Breast epithelium (tissue), 4 donors: ENCODE measurements around the gene PFKL. TPM values are rescaled to one million over a fixed set of nuclear protein-coding genes. Genes with fewer than 3 reads are reported as not detected.

Experiments
- DNase-seq, 2 donors: peaks; one replicate each; pipeline ENCODE4 v3.0.0-alpha.2; 2019; ENCODE audit warnings: low spot score in 2 of 2
- H3K27ac ChIP-seq, 2 donors: fragments of 200-600 bp; sonication (generic) in 1 of 2; one replicate each; pipeline ENCODE4 v1.5.1; 2016 to 2019; ENCODE audit warnings: mild to moderate bottlenecking in 1 of 2
- H3K27me3 ChIP-seq, 2 donors: fragments of 200-600 bp; sonication (generic) in 1 of 2; one replicate each; pipeline versions ENCODE4 v1.5.1 to v1.6.0; 2017 to 2019; ENCODE audit warnings: control low read depth in 1 of 2, mild to moderate bottlenecking in 1 of 2
- H3K36me3 ChIP-seq: fragments of 200-600 bp; one replicate; pipeline ENCODE4 v1.5.1; 2019
- H3K4me1 ChIP-seq, 2 donors: fragments of 200-600 bp; sonication (generic); one replicate each; pipeline ENCODE4 v1.5.1; 2016 to 2019; ENCODE audit warnings: control low read depth in 1 of 2
- H3K4me3 ChIP-seq, 3 donors: fragments of 200-600 bp; sonication (generic); 1 replicate in 2 of 3; 2 replicates in 1 of 3; pipeline ENCODE4 v1.5.1; 2016 to 2019; ENCODE audit warnings: mild to moderate bottlenecking in 3 of 3, moderate library complexity in 2 of 3
- H3K9me3 ChIP-seq, 2 donors: fragments of 200-600 bp; sonication (generic) in 1 of 2; one replicate each; pipeline ENCODE4 v1.5.1; 2016 to 2019; ENCODE audit warnings: control low read depth in 1 of 2
- CTCF ChIP-seq, 3 donors: fragments of 450-650 bp; IDR thresholded peaks; one replicate each; pipeline ENCODE4 v1.5.1; 2016 to 2017; ENCODE audit warnings: antibody characterized with exemption in 3 of 3, mild to moderate bottlenecking in 3 of 3, moderate library complexity in 3 of 3
- POLR2A ChIP-seq: fragments of 450-650 bp; IDR thresholded peaks from one replicate; pipeline ENCODE4 v1.6.1; 2016; ENCODE audit warnings: antibody characterized with exemption, mild to moderate bottlenecking, moderate library complexity
- POLR2AphosphoS5 ChIP-seq, 3 donors: sonication (generic); formaldehyde crosslinking; IDR thresholded peaks; one replicate each; pipeline ENCODE4 v1.6.1; 2017; ENCODE audit warnings: antibody characterized with exemption in 3 of 3
- intact Hi-C: fragments of 100-400 bp; cut with DNase I; formaldehyde crosslinking; loops from one replicate; pipeline ENCODE4 v1.15.1; 2023; ENCODE audit warnings: low total_unique reads
- total RNA-seq, 3 donors: library from RNA; depleted of rRNA; stranded (reverse); fragments of >200 nt; gene quantifications; one replicate each; pipeline ENCODE4 v1.1.0, GENCODE V29; 2016

The PFKL gene
- total RNA-seq, 3 donors from 2014 or later, result 80.9 to 101 (median 97.9) TPM

GRCh38 chr21:44329971-44330681 lies 30.3 kb downstream of the PFKL start:
- DNase-seq, result no peak
- no peak overlapping the region for H3K27ac ChIP-seq
- TF ChIP-seq POLR2AphosphoS5 (IDR thresholded peaks at IDR 0.05), result no peak
- no peak for TF ChIP-seq POLR2A
- no peak for TF ChIP-seq CTCF (IDR thresholded peaks at IDR 0.05)
- peaks cover under 1% of the 10 kb centered on the region for H3K36me3 ChIP-seq
- no peaks in the 10 kb centered on the region for H3K4me1 ChIP-seq
- H3K27me3 ChIP-seq, result no peaks in the 10 kb centered on the region
- intact Hi-C loops, result no loop called here
- no peaks in the 10 kb centered on the region for H3K9me3 ChIP-seq
- H3K4me3 ChIP-seq, result no peak overlapping the region

- no peak for DNase-seq
- Histone ChIP-seq H3K9me3 (no peaks in the 10 kb centered on the region), H3K4me1 (no peaks in the 10 kb centered on the region), H3K27me3 (no peaks in the 10 kb centered on the region), H3K4me3 (no peak overlapping the region), H3K36me3 (no peaks in the 10 kb centered on the region), H3K27ac (no peak overlapping the region)
- no peak for TF ChIP-seq POLR2AphosphoS5 (IDR thresholded peaks at IDR 0.05)
- TF ChIP-seq CTCF (IDR thresholded peaks at IDR 0.05), result no peak
- no peak for TF ChIP-seq POLR2A
- intact Hi-C loops, result no loop called here
Observed at GRCh38 chr21:44330698-44331097, 30.8 kb downstream of the PFKL start.

- DNase-seq, result no peak
- H3K36me3 ChIP-seq, result no peaks in the 10 kb centered on the region
- no peaks in the 10 kb centered on the region for H3K9me3 ChIP-seq
- no peak overlapping the region for H3K27ac ChIP-seq
- TF ChIP-seq POLR2AphosphoS5 (IDR thresholded peaks at IDR 0.05) (no peak), CTCF (IDR thresholded peaks at IDR 0.05) (no peak), POLR2A (no peak)
- H3K4me1 ChIP-seq, result no peaks in the 10 kb centered on the region
- no peak overlapping the region for H3K4me3 ChIP-seq
- intact Hi-C loops, result no loop called here
- no peaks in the 10 kb centered on the region for H3K27me3 ChIP-seq
Observed at GRCh38 chr21:44331209-44331608, 31.4 kb downstream of the PFKL start.

GRCh38 chr21:44331650-44332307 lies 31.9 kb downstream of the PFKL start:
- TF ChIP-seq POLR2A, result no peak
- TF ChIP-seq POLR2AphosphoS5 (IDR thresholded peaks at IDR 0.05), result no peak
- no peak for TF ChIP-seq CTCF (IDR thresholded peaks at IDR 0.05)
- no peaks in the 10 kb centered on the region for H3K27me3 ChIP-seq
- H3K4me1 ChIP-seq, result no peaks in the 10 kb centered on the region
- intact Hi-C loops, result no loop called here
- no peak overlapping the region for H3K27ac ChIP-seq
- H3K4me3 ChIP-seq, result no peak overlapping the region
- DNase-seq, result no peak
- no peaks in the 10 kb centered on the region for H3K36me3 ChIP-seq
- no peaks in the 10 kb centered on the region for H3K9me3 ChIP-seq

- Histone ChIP-seq H3K27ac (no peak overlapping the region), H3K27me3 (no peaks in the 10 kb centered on the region), H3K4me1 (no peaks in the 10 kb centered on the region), H3K4me3 (no peak overlapping the region), H3K36me3 (no peaks in the 10 kb centered on the region), H3K9me3 (no peaks in the 10 kb centered on the region)
- intact Hi-C loops, result no loop called here
- TF ChIP-seq CTCF (IDR thresholded peaks at IDR 0.05), result no peak
- no peak for TF ChIP-seq POLR2AphosphoS5 (IDR thresholded peaks at IDR 0.05)
- no peak for TF ChIP-seq POLR2A
- DNase-seq, result no peak
Observed at GRCh38 chr21:44332383-44332782, 32.5 kb downstream of the PFKL start.
